A549 (cell line): ENCODE data around the gene CEBPZ. TPM values are rescaled to one million over a fixed set of nuclear protein-coding genes. Genes with fewer than 3 reads are reported as not detected.

ENCODE experiments used
- ATAC-seq, 2 experiments: fragments of 200-7000 bp in 1 of 2; fragments of >200 bp in 1 of 2; cut with Nextera tagmentation in 1 of 2; cut with Tn5 transposase in 1 of 2; 3 replicates each; pipeline versions ENCODE4 v1.8.0 to v1.9.1; 2018 to 2020; ENCODE audit warnings: mild to moderate bottlenecking in 1 of 2, moderate library complexity in 1 of 2
- CTCF ChIA-PET: fragments of 300-600 bp; sonication (Branson Sonifier 250); formaldehyde crosslinking; extraction: SDS; loops from one replicate; lab custom pipeline; 2021; ENCODE audit warnings: antibody characterized with exemption, inconsistent platforms; lab: Yijun Ruan, JAX
- POLR2A ChIA-PET: fragments of 350-600 bp; formaldehyde crosslinking; extraction: SDS; loops from one replicate; lab custom pipeline; 2021; ENCODE audit warnings: antibody characterized with exemption, inconsistent platforms; lab: Yijun Ruan, JAX
- DNase-seq, 2 experiments: peaks; one replicate each; pipeline versions ENCODE4 v3.0.0 to v3.0.0-alpha.2; 2011 to 2016; ENCODE audit warnings: low read depth in 1 of 2, low spot score in 1 of 2
- FAIRE-seq: peaks from 2 replicates; lab custom pipeline; 2011; peaks lifted over from hg19 to GRCh38; lab: Jason Lieb, UNC
- H3K27ac ChIP-seq, 2 experiments: fragments of >200 bp; sonication (Bioruptor Twin); formaldehyde crosslinking; 3 replicates each; pipeline ENCODE4 v1.5.1; 2016 to 2017
- H3K4me1 ChIP-seq: fragments of >200 bp; sonication (Bioruptor Twin); formaldehyde crosslinking; 3 replicates; pipeline ENCODE4 v1.6.1; 2016
- H3K4me2 ChIP-seq: fragments of >200 bp; sonication (Bioruptor Twin); formaldehyde crosslinking; 3 replicates; pipeline ENCODE4 v1.6.1; 2016
- H3K4me3 ChIP-seq: fragments of >200 bp; sonication (Bioruptor Twin); formaldehyde crosslinking; 3 replicates; pipeline ENCODE4 v1.5.1; 2016
- H3K9me3 ChIP-seq: fragments of >200 bp; sonication (Bioruptor Twin); formaldehyde crosslinking; 3 replicates; pipeline ENCODE4 v1.6.1; 2016
- BHLHE40 ChIP-seq: IDR thresholded peaks from 2 replicates; pipeline ENCODE4 v1.6.1; 2012; ENCODE audit warnings: low read depth, low read length, inconsistent platforms
- CBX2 ChIP-seq: fragments of 200-600 bp; sonication (generic); IDR thresholded peaks from 2 replicates; pipeline ENCODE4 v1.6.1; 2016; ENCODE audit warnings: low read depth, mild to moderate bottlenecking, borderline replicate concordance
- CHD2 ChIP-seq: fragments of 150-350 bp; IDR thresholded peaks from 2 replicates; pipeline ENCODE4 v1.6.1; 2014; ENCODE audit warnings: low read length; ENCODE audit not compliant: partially characterized antibody
- CHD4 ChIP-seq: fragments of 200-600 bp; sonication (generic); IDR thresholded peaks from 2 replicates; pipeline ENCODE4 v1.6.1; 2016; ENCODE audit warnings: antibody characterized with exemption, mild to moderate bottlenecking, borderline replicate concordance
- ESRRA ChIP-seq: fragments of 150-350 bp; IDR thresholded peaks from 2 replicates; pipeline ENCODE4 v1.6.1; 2014; ENCODE audit warnings: mild to moderate bottlenecking, low read length, borderline replicate concordance
- FOSL2 ChIP-seq, 2 experiments: fragments of 450-650 bp in 1 of 2; fragments of >200 bp in 1 of 2; sonication (Bioruptor Twin) in 1 of 2; formaldehyde crosslinking; IDR thresholded peaks; 2 replicates each; pipeline versions ENCODE4 v1.5.0 to v1.6.1; 2016 to 2020; ENCODE audit warnings: mild to moderate bottlenecking in 1 of 2, moderate library complexity in 1 of 2
- FOXS1 ChIP-seq: fragments of 250-450 bp; sonication (Bioruptor Pico); IDR thresholded peaks from 2 replicates; pipeline ENCODE4 v1.5.0; 2020; ENCODE audit warnings: mild to moderate bottlenecking, moderate library complexity
- HEYL ChIP-seq: fragments of 250-450 bp; sonication (Bioruptor Pico); IDR thresholded peaks from 2 replicates; pipeline ENCODE4 v1.8.0; 2021; ENCODE audit warnings: mild to moderate bottlenecking, moderate library complexity
- HOXA7 ChIP-seq: fragments of 250-450 bp; sonication (Bioruptor Pico); IDR thresholded peaks from 2 replicates; pipeline ENCODE4 v1.5.0; 2020; ENCODE audit warnings: mild to moderate bottlenecking, moderate library complexity
- JUNB ChIP-seq: fragments of >200 bp; sonication (Bioruptor Twin); formaldehyde crosslinking; IDR thresholded peaks from 2 replicates; pipeline ENCODE4 v1.6.1; 2016
- KDM1A ChIP-seq: fragments of 200-600 bp; sonication (generic); IDR thresholded peaks from 2 replicates; pipeline ENCODE4 v1.6.1; 2016; ENCODE audit warnings: low read depth, mild to moderate bottlenecking
- KDM5A ChIP-seq: fragments of 200-600 bp; sonication (generic); IDR thresholded peaks from 2 replicates; pipeline ENCODE4 v1.6.1; 2016; ENCODE audit warnings: antibody characterized with exemption, mild to moderate bottlenecking
- MAFK ChIP-seq: fragments of 450-650 bp; IDR thresholded peaks from 2 replicates; pipeline ENCODE4 v1.6.1; 2014; ENCODE audit not compliant: partially characterized antibody
- MAZ ChIP-seq: fragments of 150-350 bp; IDR thresholded peaks from 2 replicates; pipeline ENCODE4 v1.6.1; 2014; ENCODE audit warnings: antibody characterized with exemption, low read depth, low read length, borderline replicate concordance
- MYC ChIP-seq: IDR thresholded peaks from 2 replicates; pipeline ENCODE4 v1.6.1; 2012; ENCODE audit warnings: mild to moderate bottlenecking, inconsistent platforms, low read length, improper control_type of control experiment, borderline replicate concordance
- NFE2L2 ChIP-seq: fragments of 150-350 bp; conservative IDR thresholded peaks from 2 replicates; pipeline ENCODE4 v1.6.1; 2014; ENCODE audit warnings: low read length
- NPAS2 ChIP-seq: fragments of 250-450 bp; sonication (Bioruptor Pico); IDR thresholded peaks from 2 replicates; pipeline ENCODE4 v1.8.0; 2022; ENCODE audit warnings: mild to moderate bottlenecking, moderate library complexity, borderline replicate concordance
- NR3C1 ChIP-seq: fragments of >200 bp; sonication (Bioruptor Twin); formaldehyde crosslinking; IDR thresholded peaks from 3 replicates; pipeline ENCODE4 v1.6.1; 2017
- POLR2A ChIP-seq: IDR thresholded peaks from 2 replicates; pipeline ENCODE4 v1.6.1; 2012; ENCODE audit warnings: mild to moderate bottlenecking, low read length
- POLR2AphosphoS2 ChIP-seq: conservative IDR thresholded peaks from 2 replicates; pipeline ENCODE4 v1.6.1; 2012; ENCODE audit warnings: low read length, improper control_type of control experiment, inconsistent platforms
- SREBF2 ChIP-seq: fragments of 450-650 bp; IDR thresholded peaks from 2 replicates; pipeline ENCODE4 v1.6.1; 2014; ENCODE audit warnings: mild to moderate bottlenecking, moderate library complexity
- TP53 ChIP-seq: fragments of 250-450 bp; sonication (Bioruptor Pico); IDR thresholded peaks from 2 replicates; pipeline ENCODE4 v1.5.0; 2021; ENCODE audit warnings: mild to moderate bottlenecking, moderate library complexity
- WGBS: methylation state at CpG from one replicate; pipeline ENCODE4 v1.1.6; 2017; ENCODE audit errors: missing lambda C conversion rate; 5-methylcytosine and 5-hydroxymethylcytosine counted together
- polyA plus RNA-seq, 4 experiments: library from polyadenylated mRNA; depleted of rRNA in 3 of 4; stranded (reverse); fragments of >200 nt; fragmentation: RNase III in 1 of 4; extraction: RNeasy Plus Mini Kit Qiagen cat#74134 plus additional on column Dnase treatment in 1 of 4; gene quantifications; 2 replicates in 3 of 4; 3 replicates in 1 of 4; pipeline ENCODE4 v1.2.3, GENCODE V29; 2011 to 2017
- TF ChIP-seq, protein P1 (sequence below): IDR thresholded peaks from 2 replicates; pipeline ENCODE4 v1.6.1; 2012
- TF ChIP-seq, protein P2 (sequence below): IDR thresholded peaks from 2 replicates; pipeline ENCODE4 v1.6.1; 2012
- TF ChIP-seq, protein P3 (sequence below): fragments of 250-450 bp; sonication (Bioruptor Pico); IDR thresholded peaks from 2 replicates; pipeline ENCODE4 v1.5.0; 2020; ENCODE audit warnings: low read depth, mild to moderate bottlenecking, moderate library complexity
- TF ChIP-seq, protein P4 (sequence below): IDR thresholded peaks from 2 replicates; pipeline ENCODE4 v1.6.1; 2012; ENCODE audit warnings: low read depth, borderline replicate concordance
- TF ChIP-seq, protein P5 (sequence below): fragments of 250-450 bp; sonication (Bioruptor Pico); IDR thresholded peaks from 2 replicates; pipeline ENCODE4 v1.5.0; 2021; ENCODE audit warnings: mild to moderate bottlenecking, moderate library complexity, borderline replicate concordance

CEBPZ gene
- polyA plus RNA-seq, 2 of the 4 experiments (the other 2 are of a cell fraction): 70.9 to 71.5 TPM

DNA sequence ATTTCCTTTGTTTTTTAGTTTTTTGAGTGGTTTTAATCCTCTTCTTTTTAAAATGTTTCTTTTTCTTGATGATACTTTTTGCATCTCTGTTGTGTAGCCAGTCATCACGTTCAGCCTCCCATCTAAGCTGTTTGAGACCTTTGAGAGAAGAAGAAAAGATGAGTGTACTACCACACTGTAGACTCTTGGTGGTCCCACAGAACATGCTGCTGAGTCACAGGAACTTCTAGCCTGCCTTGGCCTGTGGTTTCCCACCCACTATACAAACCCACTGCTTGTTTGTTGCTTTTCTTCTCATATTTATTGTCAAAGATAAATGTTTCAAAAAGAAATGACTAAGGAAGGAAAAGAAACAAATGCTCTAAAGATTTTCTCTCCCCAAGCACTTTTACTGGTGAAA lies 29.6 kb downstream of the CEBPZ start:
- Histone ChIP-seq H3K9me3 (peaks cover 28% of the 10 kb centered on the region), H3K4me1 (peaks cover 9% of the 10 kb centered on the region), H3K27ac (no peak overlapping the region), H3K4me2 (no peak overlapping the region), H3K4me3 (no peak overlapping the region)
- POLR2A ChIA-PET: no interaction called here
- TF ChIP-seq MYC: no peak
- TF ChIP-seq CBX2: no peak
- no peak for TF ChIP-seq CHD2
- no peak for TF ChIP-seq CHD4
- no peak for TF ChIP-seq TP53 (CRISPR knock-in tag)
- TF ChIP-seq, protein P1, sequence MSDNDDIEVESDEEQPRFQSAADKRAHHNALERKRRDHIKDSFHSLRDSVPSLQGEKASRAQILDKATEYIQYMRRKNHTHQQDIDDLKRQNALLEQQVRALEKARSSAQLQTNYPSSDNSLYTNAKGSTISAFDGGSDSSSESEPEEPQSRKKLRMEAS: no peak
- TF ChIP-seq BHLHE40: no peak
- TF ChIP-seq HOXA7 (CRISPR knock-in tag): no peak
- TF ChIP-seq POLR2AphosphoS2: no peak
- no peak for TF ChIP-seq NR3C1
- TF ChIP-seq JUNB: no peak
- TF ChIP-seq FOSL2 (IDR thresholded peaks at IDR 0.05): no peak
- TF ChIP-seq FOSL2 (CRISPR knock-in tag; IDR thresholded peaks at IDR 0.05): no peak
- TF ChIP-seq KDM1A: no peak
- TF ChIP-seq, protein P2, sequence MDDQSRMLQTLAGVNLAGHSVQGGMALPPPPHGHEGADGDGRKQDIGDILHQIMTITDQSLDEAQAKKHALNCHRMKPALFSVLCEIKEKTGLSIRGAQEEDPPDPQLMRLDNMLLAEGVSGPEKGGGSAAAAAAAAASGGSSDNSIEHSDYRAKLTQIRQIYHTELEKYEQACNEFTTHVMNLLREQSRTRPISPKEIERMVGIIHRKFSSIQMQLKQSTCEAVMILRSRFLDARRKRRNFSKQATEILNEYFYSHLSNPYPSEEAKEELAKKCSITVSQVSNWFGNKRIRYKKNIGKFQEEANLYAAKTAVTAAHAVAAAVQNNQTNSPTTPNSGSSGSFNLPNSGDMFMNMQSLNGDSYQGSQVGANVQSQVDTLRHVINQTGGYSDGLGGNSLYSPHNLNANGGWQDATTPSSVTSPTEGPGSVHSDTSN: no peak
- TF ChIP-seq, protein P3, sequence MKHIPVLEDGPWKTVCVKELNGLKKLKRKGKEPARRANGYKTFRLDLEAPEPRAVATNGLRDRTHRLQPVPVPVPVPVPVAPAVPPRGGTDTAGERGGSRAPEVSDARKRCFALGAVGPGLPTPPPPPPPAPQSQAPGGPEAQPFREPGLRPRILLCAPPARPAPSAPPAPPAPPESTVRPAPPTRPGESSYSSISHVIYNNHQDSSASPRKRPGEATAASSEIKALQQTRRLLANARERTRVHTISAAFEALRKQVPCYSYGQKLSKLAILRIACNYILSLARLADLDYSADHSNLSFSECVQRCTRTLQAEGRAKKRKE (CRISPR knock-in tag): no peak
- no peak for DNase-seq
- WGBS: 96% methylated on average over 1 of the region's 1 CpG
- no peak for ATAC-seq
- FAIRE-seq: no peak
- CTCF ChIA-PET: interaction anchor here (1.0 to 2.6 kb wide), 4 partner anchors 10 to 15 kb away, joined by 3 to 13 read pairs (median 5); no protein-coding TSS in a partner anchor

DNA sequence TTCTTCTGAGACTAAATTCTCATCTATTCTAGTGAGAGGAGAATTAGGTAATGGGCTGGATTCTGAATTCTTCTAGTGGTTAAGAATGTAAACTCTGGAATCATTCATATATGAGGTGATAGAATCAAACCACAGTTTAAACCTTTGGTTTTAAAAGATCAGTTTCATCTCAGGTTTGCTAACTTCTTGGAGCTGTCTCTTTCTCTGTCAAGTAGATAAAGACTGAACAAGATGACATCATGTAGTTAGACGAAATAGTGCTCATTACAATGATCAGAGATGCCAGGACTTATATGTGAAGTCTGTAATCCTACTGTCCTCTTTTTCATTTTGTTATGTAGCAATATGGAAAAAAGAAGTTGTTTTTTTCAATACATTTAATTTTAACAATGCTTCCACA lies 30.2 kb downstream of the CEBPZ start:
- ATAC-seq (no peak), FAIRE-seq (no peak), DNase-seq (no peak)
- no peak overlapping the region for H3K4me3 ChIP-seq
- WGBS: 79% methylated on average over 1 of the region's 1 CpG
- no peak overlapping the region for H3K27ac ChIP-seq
- CTCF ChIA-PET: interaction anchor here (1.0 to 2.6 kb wide), 4 partner anchors 11 to 16 kb away, joined by 3 to 13 read pairs (median 5); no protein-coding TSS in a partner anchor
- H3K9me3 ChIP-seq: peaks cover 22% of the 10 kb centered on the region
- POLR2A ChIA-PET: no interaction called here
- TF ChIP-seq NPAS2 (CRISPR knock-in tag) (no peak), BHLHE40 (no peak), HEYL (CRISPR knock-in tag) (no peak), NFE2L2 (no peak), MAZ (no peak), TP53 (CRISPR knock-in tag) (no peak), POLR2A (no peak), MAFK (no peak), FOXS1 (no peak)
- no peak overlapping the region for H3K4me2 ChIP-seq
- H3K4me1 ChIP-seq: peaks cover 9% of the 10 kb centered on the region

DNA sequence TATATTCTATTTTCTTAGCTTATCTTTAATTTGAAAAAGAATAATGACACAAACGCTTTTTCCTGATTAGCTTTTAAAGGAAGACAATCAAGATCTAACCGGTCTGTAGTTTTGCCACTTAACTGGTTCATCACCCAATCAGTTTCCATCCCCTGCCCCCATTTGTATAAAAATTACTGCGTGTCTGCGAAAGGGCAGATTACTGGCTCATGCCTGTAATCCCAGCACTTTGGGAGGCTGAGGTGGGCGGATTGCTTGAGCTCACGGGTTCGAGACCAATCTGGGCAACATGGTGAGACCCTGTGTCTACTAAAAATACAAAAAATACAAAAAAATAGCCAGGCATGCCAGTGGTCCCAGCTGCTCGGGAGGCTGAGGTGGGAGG lies 32.7 kb downstream of the CEBPZ start:
- no peak overlapping the region for H3K4me2 ChIP-seq
- peaks cover 6% of the 10 kb centered on the region for H3K9me3 ChIP-seq
- no peak overlapping the region for H3K4me3 ChIP-seq
- FAIRE-seq (no peak), ATAC-seq (no peak), DNase-seq (no peak)
- H3K27ac ChIP-seq: no peak overlapping the region
- TF ChIP-seq, protein P4, sequence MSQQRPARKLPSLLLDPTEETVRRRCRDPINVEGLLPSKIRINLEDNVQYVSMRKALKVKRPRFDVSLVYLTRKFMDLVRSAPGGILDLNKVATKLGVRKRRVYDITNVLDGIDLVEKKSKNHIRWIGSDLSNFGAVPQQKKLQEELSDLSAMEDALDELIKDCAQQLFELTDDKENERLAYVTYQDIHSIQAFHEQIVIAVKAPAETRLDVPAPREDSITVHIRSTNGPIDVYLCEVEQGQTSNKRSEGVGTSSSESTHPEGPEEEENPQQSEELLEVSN: no peak
- TF ChIP-seq KDM5A (no peak), SREBF2 (no peak), ESRRA (no peak)
- TF ChIP-seq, protein P3 (CRISPR knock-in tag): no peak
- TF ChIP-seq, protein P5, sequence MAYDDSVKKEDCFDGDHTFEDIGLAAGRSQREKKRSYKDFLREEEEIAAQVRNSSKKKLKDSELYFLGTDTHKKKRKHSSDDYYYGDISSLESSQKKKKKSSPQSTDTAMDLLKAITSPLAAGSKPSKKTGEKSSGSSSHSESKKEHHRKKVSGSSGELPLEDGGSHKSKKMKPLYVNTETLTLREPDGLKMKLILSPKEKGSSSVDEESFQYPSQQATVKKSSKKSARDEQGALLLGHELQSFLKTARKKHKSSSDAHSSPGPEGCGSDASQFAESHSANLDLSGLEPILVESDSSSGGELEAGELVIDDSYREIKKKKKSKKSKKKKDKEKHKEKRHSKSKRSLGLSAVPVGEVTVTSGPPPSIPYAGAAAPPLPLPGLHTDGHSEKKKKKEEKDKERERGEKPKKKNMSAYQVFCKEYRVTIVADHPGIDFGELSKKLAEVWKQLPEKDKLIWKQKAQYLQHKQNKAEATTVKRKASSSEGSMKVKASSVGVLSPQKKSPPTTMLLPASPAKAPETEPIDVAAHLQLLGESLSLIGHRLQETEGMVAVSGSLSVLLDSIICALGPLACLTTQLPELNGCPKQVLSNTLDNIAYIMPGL (CRISPR knock-in tag): no peak
- 90% methylated on average over 8 of the region's 8 CpGs for WGBS
- CTCF ChIA-PET: interaction anchor here (1.0 kb wide), 1 partner anchor 9 kb away, joined by 4 read pairs; no protein-coding TSS in a partner anchor
- POLR2A ChIA-PET: no interaction called here
- H3K4me1 ChIP-seq: peaks cover 12% of the 10 kb centered on the region
